A549 (cell line): Measurements from ENCODE around the gene SAXO1.

ENCODE experiments used
- BHLHE40 ChIP-seq: IDR thresholded peaks from 2 replicates; pipeline ENCODE4 v1.6.1; 2012; ENCODE audit warnings: low read depth, low read length, inconsistent platforms
- CBX8 ChIP-seq: fragments of 200-600 bp; sonication (generic); IDR thresholded peaks from 2 replicates; pipeline ENCODE4 v1.6.1; 2016
- CTCF ChIP-seq: fragments of >200 bp; sonication (Bioruptor Twin); formaldehyde crosslinking; IDR thresholded peaks from 3 replicates; pipeline ENCODE4 v1.5.1; 2016
- EHF ChIP-seq: fragments of 250-450 bp; sonication (Bioruptor Pico); IDR thresholded peaks from 2 replicates; pipeline ENCODE4 v1.5.0; 2020; ENCODE audit warnings: mild to moderate bottlenecking
- EP300 ChIP-seq, 2 experiments: fragments of >200 bp; sonication (Bioruptor Twin); formaldehyde crosslinking; IDR thresholded peaks; 2 replicates in 1 of 2; 3 replicates in 1 of 2; pipeline ENCODE4 v1.6.1; 2016 to 2017
- HEYL ChIP-seq: fragments of 250-450 bp; sonication (Bioruptor Pico); IDR thresholded peaks from 2 replicates; pipeline ENCODE4 v1.8.0; 2021; ENCODE audit warnings: mild to moderate bottlenecking, moderate library complexity
- NPAS2 ChIP-seq: fragments of 250-450 bp; sonication (Bioruptor Pico); IDR thresholded peaks from 2 replicates; pipeline ENCODE4 v1.8.0; 2022; ENCODE audit warnings: mild to moderate bottlenecking, moderate library complexity, borderline replicate concordance
- POLR2A ChIP-seq: IDR thresholded peaks from 2 replicates; pipeline ENCODE4 v1.6.1; 2012; ENCODE audit warnings: mild to moderate bottlenecking, low read length
- RAD21 ChIP-seq, 2 experiments: fragments of >200 bp in 1 of 2; sonication (Bioruptor Twin) in 1 of 2; formaldehyde crosslinking in 1 of 2; IDR thresholded peaks in 1 of 2; conservative IDR thresholded peaks in 1 of 2; 2 replicates in 1 of 2; 3 replicates in 1 of 2; pipeline ENCODE4 v1.6.1; 2012 to 2018; ENCODE audit warnings: inconsistent platforms in 1 of 2
- REST ChIP-seq: fragments of 200-600 bp; sonication (generic); IDR thresholded peaks from 2 replicates; pipeline ENCODE4 v1.6.1; 2016; ENCODE audit warnings: antibody characterized with exemption, mild to moderate bottlenecking, moderate library complexity
- TF ChIP-seq, protein P1 (sequence below): fragments of 150-350 bp; IDR thresholded peaks from 2 replicates; pipeline ENCODE4 v1.6.1; 2014; ENCODE audit warnings: low read depth, mild to moderate bottlenecking, low read length

DNA sequence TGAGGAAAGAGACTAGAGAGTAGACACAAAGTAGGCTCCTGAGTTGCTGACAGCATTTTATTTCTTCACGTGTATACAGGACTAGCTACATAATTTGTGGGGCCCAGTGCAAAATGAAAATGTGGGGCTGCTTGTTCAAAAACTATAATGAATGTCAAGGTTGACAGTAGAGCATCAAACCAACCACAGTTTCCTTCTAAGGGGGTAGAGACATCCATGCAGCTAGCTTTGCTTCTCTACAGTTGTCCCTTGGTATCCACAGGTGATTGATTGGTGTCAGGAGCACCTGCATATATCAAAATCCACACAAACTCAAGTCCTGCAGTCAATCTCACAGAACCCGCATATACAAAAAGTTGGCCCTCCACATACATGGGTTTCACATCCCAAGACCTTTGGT, 129.6 kb downstream of the SAXO1 start:
- TF ChIP-seq EHF (CRISPR knock-in tag) = no peak
- no peak for TF ChIP-seq POLR2A
- TF ChIP-seq REST = no peak
- no peak for TF ChIP-seq CTCF
- no peak for TF ChIP-seq RAD21 (conservative IDR thresholded peaks at IDR 0.05 in 1 of 2, IDR thresholded peaks at IDR 0.05 in 1 of 2)
- TF ChIP-seq BHLHE40 = no peak
- TF ChIP-seq EP300 (IDR thresholded peaks at IDR 0.05) = no peak
- TF ChIP-seq CBX8 = no peak
- TF ChIP-seq, protein P1, sequence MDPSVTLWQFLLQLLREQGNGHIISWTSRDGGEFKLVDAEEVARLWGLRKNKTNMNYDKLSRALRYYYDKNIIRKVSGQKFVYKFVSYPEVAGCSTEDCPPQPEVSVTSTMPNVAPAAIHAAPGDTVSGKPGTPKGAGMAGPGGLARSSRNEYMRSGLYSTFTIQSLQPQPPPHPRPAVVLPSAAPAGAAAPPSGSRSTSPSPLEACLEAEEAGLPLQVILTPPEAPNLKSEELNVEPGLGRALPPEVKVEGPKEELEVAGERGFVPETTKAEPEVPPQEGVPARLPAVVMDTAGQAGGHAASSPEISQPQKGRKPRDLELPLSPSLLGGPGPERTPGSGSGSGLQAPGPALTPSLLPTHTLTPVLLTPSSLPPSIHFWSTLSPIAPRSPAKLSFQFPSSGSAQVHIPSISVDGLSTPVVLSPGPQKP = no peak
- TF ChIP-seq HEYL (CRISPR knock-in tag) = no peak
- TF ChIP-seq NPAS2 (CRISPR knock-in tag) = no peak
